ENCODE data around the gene PTMS.
A peak's percentile ranks its signal among the peaks of the same experiment; 100 is the strongest.
"Not testable (repeated sequence)": the region's sequence is repeated elsewhere in the genome, so short reads cannot be mapped to it uniquely, and the experiment has no call there.

Gene PTMS

GRCh38 chr12:6765634-6766581 is at the start of gene PTMS:
Gene PTMS, plus strand, starts transcription at chr12:6766363. Its CDS starts 343 bp downstream, at chr12:6766706.
- peak; percentile 76 for DNase-seq

- no peak for DNase-seq
These were observed 49.2 kb upstream of the PTMS start for GRCh38 chr12:6716874-6717437.

- DNase-seq, result no peak
These were observed 43.3 kb upstream of the PTMS start for GRCh38 chr12:6722863-6723262.

- DNase-seq, result peak; percentile 97
These were observed 42.4 kb upstream of the PTMS start, which contains the start of gene COPS7A for GRCh38 chr12:6723607-6724408. Gene COPS7A, plus strand, starts transcription at chr12:6724046. Its CDS starts 611 bp downstream, at chr12:6724657.

- no peak for DNase-seq
These were observed 41.8 kb upstream of the PTMS start for GRCh38 chr12:6724409-6724797.

GRCh38 chr12:6725350-6725749 is 40.8 kb upstream of the PTMS start:
- DNase-seq, result no peak

- DNase-seq, result no peak
These were observed 37.0 kb upstream of the PTMS start for GRCh38 chr12:6729186-6729585.

- no peak for DNase-seq
These were observed 36.0 kb upstream of the PTMS start for GRCh38 chr12:6730169-6730568.

GRCh38 chr12:6734506-6735387 is 31.4 kb upstream of the PTMS start:
- no peak for DNase-seq

GRCh38 chr12:6735448-6736191 is 30.5 kb upstream of the PTMS start:
- peak; percentile 38 for DNase-seq

GRCh38 chr12:6736754-6737153 is 29.4 kb upstream of the PTMS start:
- no peak for DNase-seq

- not testable (repeated sequence) for DNase-seq
These were observed 24.1 kb upstream of the PTMS start for GRCh38 chr12:6742080-6742479.

GRCh38 chr12:6742834-6743233 is 23.3 kb upstream of the PTMS start:
- no peak for DNase-seq

GRCh38 chr12:6743300-6743699 is 22.9 kb upstream of the PTMS start:
- not testable (repeated sequence) for DNase-seq

GRCh38 chr12:6745741-6746525 is 20.2 kb upstream of the PTMS start:
- no peak for DNase-seq

GRCh38 chr12:6747216-6747615 is 18.9 kb upstream of the PTMS start:
- no peak for DNase-seq

GRCh38 chr12:6748761-6749160 is 17.4 kb upstream of the PTMS start:
- DNase-seq, result no peak

GRCh38 chr12:6750506-6750905 is 15.7 kb upstream of the PTMS start:
- DNase-seq, result no peak

- DNase-seq, result no peak
These were observed 14.4 kb upstream of the PTMS start for GRCh38 chr12:6751767-6752166.

- DNase-seq, result no peak
These were observed 13.8 kb upstream of the PTMS start for GRCh38 chr12:6752167-6752920.

Data from NCI-H2107 (cell line).